HepG2 (cell line): ENCODE measurements around the gene CRYAA. TPM values are rescaled to one million over a fixed set of nuclear protein-coding genes. Genes with fewer than 3 reads are reported as not detected.

Experiments
- ATM ChIP-seq: fragments of 450-650 bp; IDR thresholded peaks from 2 replicates; pipeline ENCODE4 v1.7.1; 2017; ENCODE audit warnings: mild to moderate bottlenecking, borderline replicate concordance
- BHLHE40 ChIP-seq: IDR thresholded peaks from 2 replicates; pipeline ENCODE4 v1.6.1; 2011; ENCODE audit warnings: low read length, improper control_type of control experiment
- CEBPZ ChIP-seq: IDR thresholded peaks from 2 replicates; pipeline ENCODE4 v1.6.1; 2012; ENCODE audit warnings: low read length, improper control_type of control experiment
- E2F2 ChIP-seq: sonication (generic); formaldehyde crosslinking; IDR thresholded peaks from 2 replicates; pipeline ENCODE4 v1.4.0; 2020; ENCODE audit warnings: missing genetic modification reagents, borderline replicate concordance
- FOXA1 ChIP-seq, 2 experiments: fragments of 450-650 bp in 1 of 2; sonication (generic) in 1 of 2; formaldehyde crosslinking in 1 of 2; IDR thresholded peaks; 2 replicates each; pipeline versions ENCODE4 v1.4.0 to v1.6.1; 2016 to 2020; ENCODE audit warnings: missing genetic modification reagents in 1 of 2
- HIVEP1 ChIP-seq: sonication (generic); formaldehyde crosslinking; IDR thresholded peaks from 2 replicates; pipeline ENCODE4 v1.4.0; 2020; ENCODE audit warnings: mild to moderate bottlenecking, missing genetic modification reagents
- HNRNPH1 ChIP-seq: fragments of 200-400 bp; formaldehyde crosslinking; optimal IDR thresholded peaks from 2 replicates; pipeline ENCODE3; 2017; ENCODE audit warnings: mild to moderate bottlenecking, low read depth, low read length
- KDM5A ChIP-seq: fragments of 200-600 bp; sonication (generic); IDR thresholded peaks from 2 replicates; pipeline ENCODE4 v1.7.0; 2018; ENCODE audit warnings: antibody characterized with exemption, mild to moderate bottlenecking, low read length, borderline replicate concordance
- MAZ ChIP-seq, 2 experiments: sonication (generic) in 1 of 2; formaldehyde crosslinking in 1 of 2; IDR thresholded peaks; 2 replicates each; pipeline versions ENCODE4 v1.5.0 to v1.6.1; 2012 to 2020; ENCODE audit warnings: low read depth in 2 of 2, mild to moderate bottlenecking in 2 of 2, borderline replicate concordance in 1 of 2, improper control_type of control experiment in 1 of 2, low read length in 1 of 2, missing genetic modification reagents in 1 of 2, moderate library complexity in 1 of 2
- PHF21A ChIP-seq: sonication (generic); formaldehyde crosslinking; IDR thresholded peaks from 2 replicates; pipeline ENCODE4 v1.5.0; 2020; ENCODE audit warnings: mild to moderate bottlenecking, missing genetic modification reagents
- PTBP1 ChIP-seq: fragments of 200-400 bp; formaldehyde crosslinking; IDR thresholded peaks from 2 replicates; pipeline ENCODE4 v1.6.1; 2018; ENCODE audit warnings: low read length, low read depth; ENCODE audit not compliant: poor library complexity, severe bottlenecking
- RFXAP ChIP-seq: sonication (generic); formaldehyde crosslinking; IDR thresholded peaks from 2 replicates; pipeline ENCODE4 v1.4.0; 2020; ENCODE audit warnings: missing genetic modification reagents, borderline replicate concordance
- ZBTB14 ChIP-seq: sonication (generic); formaldehyde crosslinking; IDR thresholded peaks from 2 replicates; pipeline ENCODE4 v1.4.0; 2020; ENCODE audit warnings: missing genetic modification reagents
- ZFP82 ChIP-seq: sonication (generic); formaldehyde crosslinking; IDR thresholded peaks from 2 replicates; pipeline ENCODE4 v1.5.1; 2020; ENCODE audit warnings: mild to moderate bottlenecking, missing genetic modification reagents, borderline replicate concordance
- ZFX ChIP-seq: sonication (generic); formaldehyde crosslinking; IDR thresholded peaks from 2 replicates; pipeline ENCODE4 v1.4.0; 2020; ENCODE audit warnings: mild to moderate bottlenecking, low read depth, missing genetic modification reagents, moderate library complexity
- ZNF205 ChIP-seq: IDR thresholded peaks from 2 replicates; pipeline ENCODE4 v1.6.1; 2018; ENCODE audit warnings: missing biosample characterization, missing genetic modification reagents
- ZNF44 ChIP-seq: sonication (generic); formaldehyde crosslinking; IDR thresholded peaks from 2 replicates; pipeline ENCODE4 v1.5.1; 2020; ENCODE audit warnings: mild to moderate bottlenecking, missing genetic modification reagents
- ZNF451 ChIP-seq: sonication (generic); formaldehyde crosslinking; IDR thresholded peaks from 2 replicates; pipeline ENCODE4 v1.5.0; 2020; ENCODE audit warnings: mild to moderate bottlenecking, missing genetic modification reagents
- ZNF501 ChIP-seq: sonication (generic); formaldehyde crosslinking; IDR thresholded peaks from 2 replicates; pipeline ENCODE4 v1.5.1; 2020; ENCODE audit warnings: mild to moderate bottlenecking, moderate library complexity, missing genetic modification reagents
- ZNF513 ChIP-seq: sonication (generic); formaldehyde crosslinking; conservative IDR thresholded peaks from 2 replicates; pipeline ENCODE4 v1.5.0; 2020; ENCODE audit warnings: missing genetic modification reagents
- ZNF569 ChIP-seq: sonication (generic); formaldehyde crosslinking; IDR thresholded peaks from 2 replicates; pipeline ENCODE4 v1.5.0; 2020; ENCODE audit warnings: mild to moderate bottlenecking, missing genetic modification reagents, moderate library complexity, borderline replicate concordance
- ZNF775 ChIP-seq: sonication (generic); formaldehyde crosslinking; IDR thresholded peaks from 2 replicates; pipeline ENCODE4 v1.4.0; 2020; ENCODE audit warnings: missing genetic modification reagents, mild to moderate bottlenecking, moderate library complexity, borderline replicate concordance
- polyA plus RNA-seq, 8 experiments: library from polyadenylated mRNA; depleted of rRNA in 3 of 8; stranded (reverse) in 7 of 8; unstranded in 1 of 8; fragments of >200 nt; fragmentation: Illumina TruSeq in 4 of 8; extraction: Trizol in 4 of 8; gene quantifications; 2 replicates each; pipeline versions ENCODE4 v1.2.1 to v1.2.3, GENCODE V29; 2011 to 2016; ENCODE audit warnings: low read depth in 4 of 8, missing spikeins in 1 of 8, mixed read lengths in 1 of 8; ENCODE audit not compliant: insufficient read depth in 1 of 8
- total RNA-seq, 5 experiments: library from RNA; depleted of rRNA; stranded (reverse); fragments of >200 nt; fragmentation: Illumina TruSeq; extraction: Trizol; gene quantifications; 2 replicates each; pipeline ENCODE4 v1.2.3, GENCODE V29; 2016; ENCODE audit warnings: low read depth in 1 of 5

CRYAA gene
- total and polyA plus RNA-seq, 2 of the 13 experiments (the other 11 are each of a cell fraction or from before 2014, with no cell fraction given), result 5.6 to 8.6 TPM

- no peak for TF ChIP-seq CEBPZ
- peak; percentile 49 for TF ChIP-seq PTBP1
- TF ChIP-seq HIVEP1 (CRISPR knock-in tag), result peak; percentile 91
- peak; percentile 49; the same call in 1 of the 2 replicates for TF ChIP-seq ZNF44
- no peak for TF ChIP-seq E2F2 (CRISPR knock-in tag)
- TF ChIP-seq HNRNPH1, result no peak
- no peak for TF ChIP-seq FOXA1 (IDR thresholded peaks at IDR 0.05)
- TF ChIP-seq FOXA1 (CRISPR knock-in tag; IDR thresholded peaks at IDR 0.05), result no peak; the same call in 1 of the 2 replicates
- no peak for TF ChIP-seq KDM5A
- peak; percentile 73 for TF ChIP-seq ZNF205 (CRISPR knock-in tag)
- no peak for TF ChIP-seq ATM
- TF ChIP-seq ZFX (CRISPR knock-in tag), result peak; percentile 70
- TF ChIP-seq BHLHE40, result peak; percentile 91
- TF ChIP-seq ZNF513 (CRISPR knock-in tag), result no peak
- no peak for TF ChIP-seq MAZ (IDR thresholded peaks at IDR 0.05; ENCODE audit: borderline replicate concordance, low read depth, low read length)
- TF ChIP-seq MAZ (CRISPR knock-in tag; IDR thresholded peaks at IDR 0.05; ENCODE audit: low read depth), result peak; percentile 71
- no peak; the same call in 1 of the 2 replicates for TF ChIP-seq ZNF451 (CRISPR knock-in tag)
- peak; percentile 74 for TF ChIP-seq RFXAP
- no peak for TF ChIP-seq ZFP82 (CRISPR knock-in tag)
- TF ChIP-seq ZNF775 (CRISPR knock-in tag), result peak; percentile 74; the same call in 1 of the 2 replicates
- no peak for TF ChIP-seq ZBTB14 (CRISPR knock-in tag)
- no peak for TF ChIP-seq ZNF569 (CRISPR knock-in tag)
- TF ChIP-seq ZNF501 (CRISPR knock-in tag), result 0 out of 2 replicates have a peak, but pooled peaks have one; percentile 23
- peak; percentile 88 for TF ChIP-seq PHF21A
These were observed 42.4 kb downstream of the CRYAA start (continued) for GRCh38 chr21:43211072-43211759.
